Lower lobe of right lung (tissue), 2 donors: ENCODE data around the gene PI4KA. TPM values are rescaled to one million over a fixed set of nuclear protein-coding genes. Genes with fewer than 3 reads are reported as not detected.

Experiments used
- ATAC-seq, 2 donors: fragments of 200-7000 bp; cut with Tn5 transposase; one replicate each; pipeline ENCODE4 v1.9.1; 2020 to 2022; ENCODE audit warnings: mild to moderate bottlenecking in 2 of 2, moderate library complexity in 2 of 2
- DNase-seq: peaks from one replicate; pipeline ENCODE4 v3.0.0-alpha.2; 2020
- H3K27ac ChIP-seq: fragments of 200-600 bp; one replicate; pipeline ENCODE4 v1.8.0; 2022
- H3K27me3 ChIP-seq: fragments of 200-600 bp; one replicate; pipeline ENCODE4 v1.8.0; 2022; ENCODE audit warnings: low read depth
- H3K36me3 ChIP-seq: fragments of 200-600 bp; one replicate; pipeline ENCODE4 v1.8.0; 2022; ENCODE audit warnings: mild to moderate bottlenecking
- H3K4me1 ChIP-seq: fragments of 200-600 bp; one replicate; pipeline ENCODE4 v1.8.0; 2022
- H3K4me3 ChIP-seq: fragments of 200-600 bp; one replicate; pipeline ENCODE4 v1.8.0; 2022; ENCODE audit warnings: mild to moderate bottlenecking
- H3K9me3 ChIP-seq: fragments of 200-600 bp; one replicate; pipeline ENCODE4 v1.8.0; 2022
- CTCF ChIP-seq: fragments of 200-600 bp; IDR thresholded peaks from one replicate; pipeline ENCODE4 v1.8.0; 2022; ENCODE audit warnings: antibody characterized with exemption, mild to moderate bottlenecking
- intact Hi-C: fragments of 100-400 bp; cut with DNase I; formaldehyde crosslinking; loops from one replicate; pipeline ENCODE4 v1.11.0; 2022
- total RNA-seq: library from RNA; stranded (reverse); fragmentation: NEBNext Ultra II Directional; extraction: Animal tissue kit (Norgen Biotek cat#: 25700); gene quantifications from one replicate; pipeline ENCODE4 v1.2.1, GENCODE V29; 2021
- donor health status: DM: no; HTN: yes; CAD: no; lungs with severe emphysema.

The PI4KA gene
- total RNA-seq, 1 donor from 2014 or later, result 109 TPM

- no peak for ATAC-seq
- H3K27me3 ChIP-seq, result no peaks in the 10 kb centered on the region
Observed at GRCh38 chr22:20660441-20661054, 198.1 kb downstream of the PI4KA start.

GRCh38 chr22:20659920-20660319 is 198.7 kb downstream of the PI4KA start:
- H3K9me3 ChIP-seq, result no peaks in the 10 kb centered on the region
- H3K27ac ChIP-seq, result no peak overlapping the region
- ATAC-seq (no peak), DNase-seq (no peak)
- no peak for TF ChIP-seq CTCF
- H3K36me3 ChIP-seq, result no peaks in the 10 kb centered on the region
- H3K4me1 ChIP-seq, result no peaks in the 10 kb centered on the region
- no peak overlapping the region for H3K4me3 ChIP-seq
- no peaks in the 10 kb centered on the region for H3K27me3 ChIP-seq
- intact Hi-C loops, result no loop called here

More at GRCh38 chr22:20660441-20661054, 198.1 kb downstream of the PI4KA start:
- intact Hi-C loops, result no loop called here
- no peak for DNase-seq
- Histone ChIP-seq H3K9me3 (no peaks in the 10 kb centered on the region), H3K4me1 (no peaks in the 10 kb centered on the region), H3K36me3 (no peaks in the 10 kb centered on the region), H3K27ac (no peak overlapping the region), H3K4me3 (no peak overlapping the region)
- no peak for TF ChIP-seq CTCF

- no peak overlapping the region for H3K27ac ChIP-seq
- no peaks in the 10 kb centered on the region for H3K27me3 ChIP-seq
- no peak overlapping the region for H3K4me3 ChIP-seq
- no peak for DNase-seq
- no peak for ATAC-seq
- no peak for TF ChIP-seq CTCF
- no peaks in the 10 kb centered on the region for H3K4me1 ChIP-seq
- H3K36me3 ChIP-seq, result no peaks in the 10 kb centered on the region
- intact Hi-C loops, result no loop called here
- no peaks in the 10 kb centered on the region for H3K9me3 ChIP-seq
Observed at GRCh38 chr22:20659258-20659657, 199.4 kb downstream of the PI4KA start.

GRCh38 chr22:20658433-20659222 is 200.0 kb downstream of the PI4KA start:
- intact Hi-C loops, result no loop called here
- TF ChIP-seq CTCF, result no peak
- ATAC-seq (no peak), DNase-seq (no peak)
- no peaks in the 10 kb centered on the region for H3K9me3 ChIP-seq
- no peaks in the 10 kb centered on the region for H3K4me1 ChIP-seq
- H3K36me3 ChIP-seq, result no peaks in the 10 kb centered on the region
- H3K27me3 ChIP-seq, result no peaks in the 10 kb centered on the region
- H3K27ac ChIP-seq, result no peak overlapping the region
- H3K4me3 ChIP-seq, result no peak overlapping the region

- Histone ChIP-seq H3K27me3 (no peaks in the 10 kb centered on the region), H3K36me3 (no peaks in the 10 kb centered on the region), H3K4me1 (no peaks in the 10 kb centered on the region), H3K4me3 (no peak overlapping the region), H3K27ac (no peak overlapping the region), H3K9me3 (no peaks in the 10 kb centered on the region)
- intact Hi-C loops, result no loop called here
- TF ChIP-seq CTCF, result no peak
- no peak for DNase-seq
- no peak for ATAC-seq
Observed at GRCh38 chr22:20657963-20658362, 200.6 kb downstream of the PI4KA start.

Other genes starting within 250 kb of the PI4KA start
- gene SERPIND1, start 84.7 kb downstream of the PI4KA start, total RNA-seq, result 0.24 TPM
- 22.5 TPM for gene SNAP29, start 196 bp upstream of the PI4KA start, total RNA-seq
- gene CRKL, start 58.6 kb upstream of the PI4KA start, total RNA-seq, result 53.5 TPM
- gene AIFM3, start 108.4 kb upstream of the PI4KA start, total RNA-seq, result 12.3 TPM
- 51.6 TPM for gene LZTR1, start 123.5 kb upstream of the PI4KA start, total RNA-seq
- 24.3 TPM for gene THAP7, start 143.3 kb upstream of the PI4KA start, total RNA-seq
- 2.1 TPM for gene P2RX6, start 156.4 kb upstream of the PI4KA start, total RNA-seq
- gene SLC7A4, start 173.8 kb upstream of the PI4KA start, total RNA-seq, result 0.47 TPM
- 3.6 TPM for gene LRRC74B, start 187.1 kb upstream of the PI4KA start, total RNA-seq